ENCODE measurements around the gene ABHD5. TPM values are rescaled to one million over a fixed set of nuclear protein-coding genes. Genes with fewer than 3 reads are reported as not detected.
"Not testable (repeated sequence)": the region's sequence is repeated elsewhere in the genome, so short reads cannot be mapped to it uniquely, and the experiment has no call there.

Gene ABHD5
- total and polyA plus RNA-seq, 7 experiments from 2014 or later: 4.2 to 21.0 (median 6.4) TPM

DNA sequence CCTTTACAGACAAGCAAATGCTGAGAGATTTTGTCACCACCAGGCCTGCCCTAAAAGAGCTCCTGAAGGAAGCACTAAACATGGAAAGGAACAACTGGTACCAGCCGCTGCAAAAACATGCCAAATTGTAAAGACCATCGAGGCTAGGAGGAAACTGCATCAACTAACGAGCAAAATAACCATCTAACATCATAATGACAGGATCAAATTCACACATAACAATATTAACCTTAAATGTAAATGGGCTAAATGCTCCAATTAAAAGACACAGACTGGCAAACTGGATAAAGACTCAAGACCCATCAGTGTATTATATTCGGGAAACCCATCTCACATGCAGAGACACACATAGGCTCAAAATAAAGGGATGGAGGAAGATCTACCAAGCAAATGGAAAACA is 9.9 kb upstream of the ABHD5 start:
- DNase-seq; H3K36me3 ChIP-seq (ENCODE audit: control insufficient read depth in 2 of 3, insufficient read depth in 3 of 3, low read length in 3 of 3); H3K4me3 Mint-ChIP-seq; H3K4me3 ChIP-seq (ENCODE audit: low read length); CTCF ChIA-PET; H3K27me3 ChIP-seq (ENCODE audit: control insufficient read depth in 2 of 2, insufficient read depth in 2 of 2, low read length in 2 of 2); intact Hi-C loops (cut with micrococcal nuclease); H3K4me1 ChIP-seq (ENCODE audit: control insufficient read depth in 2 of 2, insufficient read depth in 2 of 2, low read length in 2 of 2); ATAC-seq; H3K9me3 ChIP-seq (ENCODE audit: control insufficient read depth in 2 of 3, low read length in 3 of 3); H3K27ac Mint-ChIP-seq; H3K4me1 Mint-ChIP-seq; H3K27ac ChIP-seq (ENCODE audit: low read depth, low read length): not testable (repeated sequence)
- POLR2A ChIA-PET: interaction anchor here (0.6 kb wide), 1 partner anchor 66 kb away, joined by 3 read pairs; no protein-coding TSS in a partner anchor
- H3K9me3 Mint-ChIP-seq: peaks cover 0 to 17% (median 5%) of the 10 kb centered on the region in 11 donors
- H3K36me3 Mint-ChIP-seq: peaks cover 0 to 12% (median 3%) of the 10 kb centered on the region in 5 donors
- H3K27me3 Mint-ChIP-seq: peaks cover 0 to 11% (median 0%) of the 10 kb centered on the region in 5 donors

DNA sequence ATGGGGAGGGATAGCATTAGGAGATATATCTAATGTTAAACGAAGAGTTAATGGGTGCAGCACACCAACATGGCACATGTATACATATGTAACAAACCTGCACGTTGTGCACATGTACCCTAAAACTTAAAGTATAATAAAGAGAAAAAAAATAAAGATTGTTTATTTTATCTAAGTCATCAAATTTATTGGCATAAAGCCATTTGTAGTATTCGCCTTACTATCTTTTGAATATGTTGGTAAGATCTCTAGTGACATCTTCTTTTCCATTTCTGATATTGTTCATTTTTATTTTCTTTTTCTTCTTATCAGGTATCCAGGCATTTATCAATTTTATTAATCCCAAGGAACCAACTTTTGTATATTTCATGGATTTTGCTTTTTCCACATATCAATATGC is 5.8 kb upstream of the ABHD5 start:
- H3K36me3 ChIP-seq (ENCODE audit: control insufficient read depth in 2 of 3, insufficient read depth in 3 of 3, low read length in 3 of 3): no peaks in the 10 kb centered on the region
- no peak overlapping the region for H3K27ac ChIP-seq (ENCODE audit: low read depth, low read length)
- Mint-ChIP-seq H3K36me3 (peaks cover 0 to 3% (median 1%) of the 10 kb centered on the region in 5 donors), H3K4me3 (no peak overlapping the region), H3K4me1 (peaks cover 0 to 11% (median 6%) of the 10 kb centered on the region in 7 donors), H3K9me3 (peaks cover 0 to 10% (median 5%) of the 10 kb centered on the region in 11 donors), H3K27ac (no peak overlapping the region), H3K27me3 (peaks cover 0 to 17% (median 0%) of the 10 kb centered on the region in 5 donors)
- intact Hi-C loops (cut with micrococcal nuclease): no loop called here
- no peak overlapping the region for H3K4me3 ChIP-seq (ENCODE audit: low read length)
- ChIA-PET POLR2A (no interaction called here), CTCF (no interaction called here)
- ATAC-seq (no peak), DNase-seq (no peak)
- no peaks in the 10 kb centered on the region for H3K4me1 ChIP-seq (ENCODE audit: control insufficient read depth in 2 of 2, insufficient read depth in 2 of 2, low read length in 2 of 2)
- H3K27me3 ChIP-seq (ENCODE audit: control insufficient read depth in 2 of 2, insufficient read depth in 2 of 2, low read length in 2 of 2): no peaks in the 10 kb centered on the region
- no peaks in the 10 kb centered on the region for H3K9me3 ChIP-seq (ENCODE audit: control insufficient read depth in 2 of 3, low read length in 3 of 3)

- Mint-ChIP-seq H3K4me1 (peaks cover 0 to 18% (median 10%) of the 10 kb centered on the region in 7 donors), H3K9me3 (peaks cover 0 to 10% (median 2%) of the 10 kb centered on the region in 11 donors), H3K4me3 (no peak overlapping the region), H3K27me3 (peaks cover 0 to 17% (median 0%) of the 10 kb centered on the region in 5 donors), H3K36me3 (peaks cover 0 to 3% (median 1%) of the 10 kb centered on the region in 5 donors), H3K27ac (no peak overlapping the region)
- Histone ChIP-seq H3K36me3 (ENCODE audit: control insufficient read depth in 2 of 3, insufficient read depth in 3 of 3, low read length in 3 of 3) (no peaks in the 10 kb centered on the region), H3K9me3 (ENCODE audit: control insufficient read depth in 2 of 3, low read length in 3 of 3) (no peaks in the 10 kb centered on the region), H3K27me3 (ENCODE audit: control insufficient read depth in 2 of 2, insufficient read depth in 2 of 2, low read length in 2 of 2) (no peaks in the 10 kb centered on the region), H3K4me1 (ENCODE audit: control insufficient read depth in 2 of 2, insufficient read depth in 2 of 2, low read length in 2 of 2) (no peaks in the 10 kb centered on the region), H3K4me3 (ENCODE audit: low read length) (no peak overlapping the region), H3K27ac (ENCODE audit: low read depth, low read length) (no peak overlapping the region)
- ChIA-PET CTCF (no interaction called here), POLR2A (interaction anchor here (0.7 kb wide), 1 partner anchor 472 kb away, joined by 5 read pairs; no protein-coding TSS in a partner anchor)
- intact Hi-C loops (cut with micrococcal nuclease): no loop called here
- ATAC-seq: no peak
- DNase-seq: no peak
Observed at GRCh38 chr3:43685921-43686320, 4.8 kb upstream of the ABHD5 start.

- intact Hi-C loops (cut with micrococcal nuclease): no loop called here
Observed at GRCh38 chr3:43686333-43686699, 4.4 kb upstream of the ABHD5 start.

DNA sequence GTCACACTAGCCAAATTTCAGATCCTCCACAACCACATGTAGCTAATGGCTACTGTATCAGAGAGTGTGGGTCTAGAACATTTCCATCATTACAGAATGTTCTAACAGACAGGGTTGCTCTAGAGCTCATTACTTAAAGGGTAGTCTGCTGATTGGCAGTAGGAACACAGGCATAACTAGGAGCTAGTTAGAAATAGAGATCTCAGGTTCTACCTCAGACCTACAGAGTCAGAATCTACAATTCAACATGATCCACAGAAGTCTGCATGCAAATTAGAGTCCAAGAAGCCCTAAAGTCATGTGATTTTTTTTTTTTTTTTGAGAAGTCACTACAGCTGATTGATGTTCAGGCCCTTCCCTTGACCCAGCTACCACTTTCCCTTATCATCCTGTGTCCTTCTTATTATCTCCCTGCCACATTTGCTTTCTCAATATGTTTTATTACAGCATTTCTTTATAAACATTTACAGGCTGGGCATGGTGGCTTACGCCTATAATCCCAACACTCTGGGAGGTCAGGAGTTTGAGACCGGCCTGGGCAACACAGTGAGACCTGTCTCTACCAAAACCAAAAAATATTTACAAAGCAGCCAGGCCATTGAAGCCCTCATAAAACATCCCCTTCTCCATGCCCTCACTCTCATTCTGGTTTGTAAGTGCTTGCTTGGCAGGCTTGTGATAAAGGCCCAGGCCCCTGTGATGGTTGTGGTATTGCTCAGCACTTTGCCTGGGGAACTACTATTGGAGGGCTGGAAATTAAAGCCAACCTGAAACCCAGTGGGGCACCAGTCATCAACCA is 3.8 kb upstream of the ABHD5 start:
- peaks cover 4 to 5% of the 10 kb centered on the region in 2 donors for H3K4me1 ChIP-seq (ENCODE audit: control insufficient read depth in 2 of 2, insufficient read depth in 2 of 2, low read length in 2 of 2)
- Mint-ChIP-seq H3K27me3 (peaks cover 0 to 17% (median 0%) of the 10 kb centered on the region in 5 donors), H3K36me3 (peaks cover 0 to 3% (median under 1%) of the 10 kb centered on the region in 5 donors), H3K4me3 (no peak overlapping the region), H3K4me1 (peaks cover 6 to 23% (median 16%) of the 10 kb centered on the region in 7 donors), H3K9me3 (peaks cover 0 to 10% (median 2%) of the 10 kb centered on the region in 11 donors), H3K27ac (no peak overlapping the region)
- no peak overlapping the region for H3K4me3 ChIP-seq (ENCODE audit: low read length)
- no peak for DNase-seq
- CTCF ChIA-PET: interaction anchor here (0.6 kb wide), 1 partner anchor 858 kb away, joined by 4 read pairs; no protein-coding TSS in a partner anchor
- no peaks in the 10 kb centered on the region for H3K27me3 ChIP-seq (ENCODE audit: control insufficient read depth in 2 of 2, insufficient read depth in 2 of 2, low read length in 2 of 2)
- no peaks in the 10 kb centered on the region for H3K9me3 ChIP-seq (ENCODE audit: control insufficient read depth in 2 of 3, low read length in 3 of 3)
- intact Hi-C loops (cut with micrococcal nuclease): no loop called here
- no peaks in the 10 kb centered on the region for H3K36me3 ChIP-seq (ENCODE audit: control insufficient read depth in 2 of 3, insufficient read depth in 3 of 3, low read length in 3 of 3)
- POLR2A ChIA-PET: no interaction called here
- no peak overlapping the region for H3K27ac ChIP-seq (ENCODE audit: low read depth, low read length)
- ATAC-seq: no peak

More at GRCh38 chr3:43686333-43686699, 4.4 kb upstream of the ABHD5 start:
- no peak overlapping the region for H3K27ac ChIP-seq (ENCODE audit: low read depth, low read length)
- H3K4me3 ChIP-seq (ENCODE audit: low read length): no peak overlapping the region
- no peak for DNase-seq
- H3K4me1 Mint-ChIP-seq: peaks cover 0 to 18% (median 10%) of the 10 kb centered on the region in 7 donors
- no peaks in the 10 kb centered on the region for H3K27me3 ChIP-seq (ENCODE audit: control insufficient read depth in 2 of 2, insufficient read depth in 2 of 2, low read length in 2 of 2)
- no peak overlapping the region for H3K4me3 Mint-ChIP-seq
- no peaks in the 10 kb centered on the region for H3K36me3 ChIP-seq (ENCODE audit: control insufficient read depth in 2 of 3, insufficient read depth in 3 of 3, low read length in 3 of 3)
- no peaks in the 10 kb centered on the region for H3K9me3 ChIP-seq (ENCODE audit: control insufficient read depth in 2 of 3, low read length in 3 of 3)
- peaks cover 0 to 3% (median 1%) of the 10 kb centered on the region in 5 donors for H3K36me3 Mint-ChIP-seq
- no peak overlapping the region for H3K27ac Mint-ChIP-seq
- ChIA-PET POLR2A (no interaction called here), CTCF (interaction anchor here (0.6 kb wide), 1 partner anchor 857 kb away, joined by 4 read pairs; no protein-coding TSS in a partner anchor)
- H3K27me3 Mint-ChIP-seq: peaks cover 0 to 17% (median 0%) of the 10 kb centered on the region in 5 donors
- no peaks in the 10 kb centered on the region for H3K4me1 ChIP-seq (ENCODE audit: control insufficient read depth in 2 of 2, insufficient read depth in 2 of 2, low read length in 2 of 2)
- peaks cover 0 to 10% (median 2%) of the 10 kb centered on the region in 11 donors for H3K9me3 Mint-ChIP-seq
- no peak for ATAC-seq

DNA sequence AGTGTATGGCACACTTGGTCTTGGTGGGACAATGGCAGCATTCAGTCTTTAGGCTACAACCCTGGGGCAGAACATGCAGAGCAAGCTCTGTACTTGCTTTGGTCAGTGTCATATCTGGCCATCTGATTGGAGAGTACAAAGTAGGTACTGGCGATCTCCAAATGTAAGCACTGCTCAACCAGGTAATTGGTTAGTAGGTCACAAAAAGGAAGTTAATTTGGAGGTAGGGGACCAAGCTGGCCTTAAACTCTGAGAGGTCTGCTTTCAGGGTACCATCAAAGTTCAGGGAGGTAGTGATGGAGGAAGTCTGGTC is 3.3 kb upstream of the ABHD5 start:
- DNase-seq: no peak
- H3K4me1 ChIP-seq (ENCODE audit: control insufficient read depth in 2 of 2, insufficient read depth in 2 of 2, low read length in 2 of 2): peaks cover 8% of the 10 kb centered on the region in 2 donors
- peaks cover 0 to 9% (median 0%) of the 10 kb centered on the region in 11 donors for H3K9me3 Mint-ChIP-seq
- POLR2A ChIA-PET: no interaction called here
- H3K27ac Mint-ChIP-seq: no peak overlapping the region
- H3K4me1 Mint-ChIP-seq: peaks cover 11 to 28% (median 20%) of the 10 kb centered on the region in 7 donors
- no peak for ATAC-seq
- H3K4me3 Mint-ChIP-seq: no peak overlapping the region
- H3K4me3 ChIP-seq (ENCODE audit: low read length): no peak overlapping the region
- peaks cover 0 to 13% (median 0%) of the 10 kb centered on the region in 5 donors for H3K27me3 Mint-ChIP-seq
- no peaks in the 10 kb centered on the region for H3K36me3 ChIP-seq (ENCODE audit: control insufficient read depth in 2 of 3, insufficient read depth in 3 of 3, low read length in 3 of 3)
- no peaks in the 10 kb centered on the region for H3K27me3 ChIP-seq (ENCODE audit: control insufficient read depth in 2 of 2, insufficient read depth in 2 of 2, low read length in 2 of 2)
- H3K9me3 ChIP-seq (ENCODE audit: control insufficient read depth in 2 of 3, low read length in 3 of 3): no peaks in the 10 kb centered on the region
- H3K36me3 Mint-ChIP-seq: peaks cover 0 to 4% (median 0%) of the 10 kb centered on the region in 5 donors
- CTCF ChIA-PET: no interaction called here
- intact Hi-C loops (cut with micrococcal nuclease): no loop called here
- no peak overlapping the region for H3K27ac ChIP-seq (ENCODE audit: low read depth, low read length)
